Endothelial cell of umbilical vein (primary cell): ENCODE results near the gene OR5A2. TPM values are rescaled to one million over a fixed set of nuclear protein-coding genes. Genes with fewer than 3 reads are reported as not detected.

Experiments used
- BruUV-seq: library from RNA; stranded (reverse); fragments of 400-500 nt; replicated peaks from 2 replicates; lab custom pipeline; 2021; lab: Mats Ljungman, UMichigan
- CTCF ChIA-PET: fragments of 300-600, 350-600 bp; sonication (Branson Sonifier 250); formaldehyde crosslinking; loops from one replicate; lab custom pipeline; 2021; ENCODE audit warnings: antibody characterized with exemption, inconsistent platforms; lab: Charles Lee
- POLR2A ChIA-PET: fragments of 300-600, 350-600 bp; sonication (Branson Sonifier 250); formaldehyde crosslinking; loops from one replicate; lab custom pipeline; 2021; ENCODE audit warnings: antibody characterized with exemption, inconsistent platforms; lab: Charles Lee
- DNase-seq: peaks from one replicate; pipeline ENCODE4 v3.0.0-alpha.2; 2011; ENCODE audit warnings: low read depth, low spot score
- FAIRE-seq: peaks from 2 replicates; lab custom pipeline; 2011; peaks lifted over from hg19 to GRCh38; lab: Jason Lieb, UNC
- H2AFZ ChIP-seq: 2 replicates; pipeline ENCODE4 v1.6.0; 2012; ENCODE audit warnings: low read depth, low read length, control low read depth, inconsistent platforms
- H3K27ac ChIP-seq: 2 replicates; pipeline ENCODE4 v1.5.1; 2011; ENCODE audit warnings: low read depth, mild to moderate bottlenecking, control low read depth, low read length, moderate library complexity; ENCODE audit not compliant: insufficient read depth
- H3K27me3 ChIP-seq, 2 experiments: 2 replicates each; pipeline versions ENCODE4 v1.6.0 to v1.6.1; 2011; ENCODE audit warnings: low read length in 2 of 2, mixed read lengths in 1 of 2; ENCODE audit not compliant: control insufficient read depth in 2 of 2, insufficient read depth in 2 of 2
- H3K36me3 ChIP-seq, 2 experiments: 2 replicates in 1 of 2; 3 replicates in 1 of 2; pipeline ENCODE4 v1.5.1; 2011; ENCODE audit warnings: low read length in 2 of 2, mild to moderate bottlenecking in 1 of 2, moderate library complexity in 1 of 2; ENCODE audit not compliant: control insufficient read depth in 2 of 2, insufficient read depth in 2 of 2; ENCODE audit errors: extremely low read depth in 1 of 2
- H3K4me1 ChIP-seq: 3 replicates; pipeline ENCODE4 v1.5.1; 2011; ENCODE audit warnings: mild to moderate bottlenecking, low read length; ENCODE audit not compliant: control insufficient read depth, insufficient read depth; ENCODE audit errors: extremely low read depth
- H3K4me2 ChIP-seq: 2 replicates; pipeline ENCODE4 v1.6.1; 2011; ENCODE audit warnings: low read length, control low read depth, mixed read lengths; ENCODE audit not compliant: insufficient read depth
- H3K4me3 ChIP-seq, 3 experiments: fragments of 200-600 bp in 1 of 3; sonication (generic), shearing (Covaris generic) in 1 of 3; replicated peaks in 1 of 3; 2 replicates each; pipeline ENCODE4 v1.5.1; 2011 to 2016; ENCODE audit warnings: control low read depth in 3 of 3, low read length in 3 of 3, mild to moderate bottlenecking in 2 of 3, inconsistent platforms in 1 of 3, low read depth in 1 of 3, moderate library complexity in 1 of 3; ENCODE audit not compliant: insufficient read depth in 1 of 3
- H3K79me2 ChIP-seq: 2 replicates; pipeline ENCODE4 v1.6.0; 2012; ENCODE audit warnings: low read length, inconsistent platforms; ENCODE audit not compliant: control insufficient read depth, insufficient read depth
- H3K9ac ChIP-seq: replicated peaks from 2 replicates; pipeline ENCODE3; 2011; ENCODE audit warnings: low read length, control low read depth; ENCODE audit not compliant: insufficient read depth; ENCODE audit errors: extremely low read depth
- H3K9me1 ChIP-seq: replicated peaks from 3 replicates; pipeline ENCODE4 v1.6.0; 2011; ENCODE audit warnings: mild to moderate bottlenecking, low read length; ENCODE audit not compliant: control insufficient read depth, insufficient read depth; ENCODE audit errors: extremely low read depth
- H3K9me3 ChIP-seq: replicated peaks from 2 replicates; pipeline ENCODE4 v1.5.1; 2012; ENCODE audit warnings: low read length, inconsistent platforms; ENCODE audit not compliant: control insufficient read depth, insufficient read depth
- H4K20me1 ChIP-seq: replicated peaks from 2 replicates; pipeline ENCODE3; 2011; ENCODE audit warnings: mild to moderate bottlenecking, low read length; ENCODE audit not compliant: control insufficient read depth, insufficient read depth; ENCODE audit errors: extremely low read depth
- EZH2 ChIP-seq: IDR thresholded peaks from 2 replicates; pipeline ENCODE4 v1.6.1; 2012; ENCODE audit warnings: borderline replicate concordance, low read depth, mild to moderate bottlenecking, moderate library complexity, low read length, inconsistent platforms; ENCODE audit not compliant: severe bottlenecking
- FOS ChIP-seq: IDR thresholded peaks from 2 replicates; pipeline ENCODE4 v1.6.1; 2011; ENCODE audit warnings: mild to moderate bottlenecking, low read length, moderate library complexity, borderline replicate concordance; ENCODE audit not compliant: insufficient read depth
- GATA2 ChIP-seq: IDR thresholded peaks from 2 replicates; pipeline ENCODE4 v1.7.0; 2011; ENCODE audit warnings: low read depth, mild to moderate bottlenecking, moderate library complexity, mixed read lengths, low read length; ENCODE audit not compliant: insufficient read length, insufficient read depth
- JUN ChIP-seq: IDR thresholded peaks from 2 replicates; pipeline ENCODE4 v1.6.1; 2011; ENCODE audit warnings: borderline replicate concordance, low read depth; ENCODE audit not compliant: insufficient read length, insufficient read depth
- MYC ChIP-seq: IDR thresholded peaks from one replicate; pipeline ENCODE4 v1.6.1; 2011; ENCODE audit warnings: mild to moderate bottlenecking, low read depth, low read length
- POLR2A ChIP-seq: IDR thresholded peaks from 2 replicates; pipeline ENCODE4 v1.6.1; 2012; ENCODE audit warnings: low read depth, mild to moderate bottlenecking, control low read depth, low read length
- POLR2AphosphoS5 ChIP-seq: IDR thresholded peaks from 2 replicates; pipeline ENCODE4 v1.6.1; 2012; ENCODE audit warnings: low read depth, mild to moderate bottlenecking, control low read depth, low read length, moderate library complexity; ENCODE audit not compliant: insufficient read depth
- dilution Hi-C: fragments of 300-500 bp; cut with MboI; formaldehyde crosslinking; loops from one replicate; pipeline ENCODE4 v1.15.0; 2019; ENCODE audit warnings: low sequenced_read_pairs; ENCODE audit not compliant: extremely low pct_ligation_motif_present
- intact Hi-C: fragments of 100-400 bp; cut with micrococcal nuclease; formaldehyde crosslinking; loops from one replicate; pipeline ENCODE4 v1.10.0; 2022
- polyA plus RNA-seq, 4 experiments: library from polyadenylated mRNA; depleted of rRNA in 3 of 4; stranded (reverse) in 3 of 4; unstranded in 1 of 4; fragments of >200 nt; gene quantifications; 2 replicates each; pipeline versions ENCODE4 v1.2.1 to v1.2.3, GENCODE V29; 2011 to 2012; ENCODE audit warnings: missing spikeins in 1 of 4
- total RNA-seq: library from RNA; stranded (reverse); gene quantifications from 2 replicates; pipeline ENCODE4 v1.2.3, GENCODE V29; 2021
- TF ChIP-seq, protein P1 (sequence below): IDR thresholded peaks from 2 replicates; pipeline ENCODE4 v1.6.1; 2011; ENCODE audit not compliant: insufficient read depth, insufficient read length
- TF ChIP-seq, protein P2 (sequence below), 2 donors: IDR thresholded peaks; 1 replicate in 1 of 2; 2 replicates in 1 of 2; pipeline ENCODE4 v1.5.1; 2011; ENCODE audit warnings: low read length in 2 of 2, mild to moderate bottlenecking in 2 of 2, moderate library complexity in 2 of 2, control low read depth in 1 of 2, inconsistent platforms in 1 of 2, low read depth in 1 of 2; ENCODE audit not compliant: insufficient read depth in 1 of 2; ENCODE audit errors: extremely low read depth in 1 of 2

The OR5A2 gene
- total and polyA plus RNA-seq, 2 donors (not counting 3 experiments of a cell fraction or from before 2014, with no cell fraction given), result not detected

DNA sequence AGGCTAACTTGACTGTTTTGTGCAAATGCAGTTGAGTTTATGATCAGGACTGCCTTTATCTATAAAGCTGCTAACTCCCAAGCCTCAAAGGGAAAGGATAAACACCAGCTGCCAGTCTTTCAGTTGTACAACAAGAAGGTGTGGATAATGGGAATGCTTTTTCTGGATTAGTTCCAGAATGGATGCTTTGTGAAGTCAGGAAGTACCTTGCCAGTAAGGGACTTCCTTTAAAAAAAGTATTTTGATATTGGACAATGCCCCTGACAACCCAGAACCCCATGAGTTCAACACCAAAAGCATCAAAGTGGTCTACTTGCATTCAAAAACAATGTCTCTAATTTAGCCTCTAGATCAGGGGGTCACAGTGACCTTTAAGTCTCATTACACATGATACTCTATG lies 32.0 kb downstream of the OR5A2 start:
- BruUV-seq, result no TSS peak
- DNase-seq (no peak), FAIRE-seq (no peak)
- H3K27ac ChIP-seq, result no peak overlapping the region
- no peaks in the 10 kb centered on the region for H3K9me3 ChIP-seq
- H3K4me3 ChIP-seq, result no peak overlapping the region
- H2AFZ ChIP-seq, result no peak overlapping the region
- TF ChIP-seq GATA2 (no peak), POLR2A (no peak), JUN (no peak), MYC (no peak), FOS (no peak), EZH2 (no peak), POLR2AphosphoS5 (no peak)
- TF ChIP-seq, protein P1, sequence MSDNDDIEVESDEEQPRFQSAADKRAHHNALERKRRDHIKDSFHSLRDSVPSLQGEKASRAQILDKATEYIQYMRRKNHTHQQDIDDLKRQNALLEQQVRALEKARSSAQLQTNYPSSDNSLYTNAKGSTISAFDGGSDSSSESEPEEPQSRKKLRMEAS, result no peak
- TF ChIP-seq, protein P2, sequence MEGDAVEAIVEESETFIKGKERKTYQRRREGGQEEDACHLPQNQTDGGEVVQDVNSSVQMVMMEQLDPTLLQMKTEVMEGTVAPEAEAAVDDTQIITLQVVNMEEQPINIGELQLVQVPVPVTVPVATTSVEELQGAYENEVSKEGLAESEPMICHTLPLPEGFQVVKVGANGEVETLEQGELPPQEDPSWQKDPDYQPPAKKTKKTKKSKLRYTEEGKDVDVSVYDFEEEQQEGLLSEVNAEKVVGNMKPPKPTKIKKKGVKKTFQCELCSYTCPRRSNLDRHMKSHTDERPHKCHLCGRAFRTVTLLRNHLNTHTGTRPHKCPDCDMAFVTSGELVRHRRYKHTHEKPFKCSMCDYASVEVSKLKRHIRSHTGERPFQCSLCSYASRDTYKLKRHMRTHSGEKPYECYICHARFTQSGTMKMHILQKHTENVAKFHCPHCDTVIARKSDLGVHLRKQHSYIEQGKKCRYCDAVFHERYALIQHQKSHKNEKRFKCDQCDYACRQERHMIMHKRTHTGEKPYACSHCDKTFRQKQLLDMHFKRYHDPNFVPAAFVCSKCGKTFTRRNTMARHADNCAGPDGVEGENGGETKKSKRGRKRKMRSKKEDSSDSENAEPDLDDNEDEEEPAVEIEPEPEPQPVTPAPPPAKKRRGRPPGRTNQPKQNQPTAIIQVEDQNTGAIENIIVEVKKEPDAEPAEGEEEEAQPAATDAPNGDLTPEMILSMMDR (IDR thresholded peaks at IDR 0.05; ENCODE audit: extremely low read depth in 1 of 2, insufficient read depth in 1 of 2, low read depth in 1 of 2, low read length in 2 of 2), result no peak
- H3K4me2 ChIP-seq, result no peak overlapping the region
- H3K36me3 ChIP-seq, result no peaks in the 10 kb centered on the region
- intact Hi-C loops (no loop called here), dilution Hi-C loops (no loop called here)
- no peaks in the 10 kb centered on the region for H4K20me1 ChIP-seq
- ChIA-PET POLR2A (no interaction called here), CTCF (interaction anchor here (1.0 kb wide), 1 partner anchor 13 kb away, joined by 3 read pairs; no protein-coding TSS in a partner anchor)
- no peaks in the 10 kb centered on the region for H3K27me3 ChIP-seq
- no peaks in the 10 kb centered on the region for H3K79me2 ChIP-seq
- no peaks in the 10 kb centered on the region for H3K9me1 ChIP-seq
- H3K4me1 ChIP-seq, result no peaks in the 10 kb centered on the region
- no peak overlapping the region for H3K9ac ChIP-seq
